Measurements from ENCODE around the gene MCUR1.
"Not testable (repeated sequence)": the region's sequence is repeated elsewhere in the genome, so short reads cannot be mapped to it uniquely, and the experiment has no call there.

The MCUR1 gene

DNA sequence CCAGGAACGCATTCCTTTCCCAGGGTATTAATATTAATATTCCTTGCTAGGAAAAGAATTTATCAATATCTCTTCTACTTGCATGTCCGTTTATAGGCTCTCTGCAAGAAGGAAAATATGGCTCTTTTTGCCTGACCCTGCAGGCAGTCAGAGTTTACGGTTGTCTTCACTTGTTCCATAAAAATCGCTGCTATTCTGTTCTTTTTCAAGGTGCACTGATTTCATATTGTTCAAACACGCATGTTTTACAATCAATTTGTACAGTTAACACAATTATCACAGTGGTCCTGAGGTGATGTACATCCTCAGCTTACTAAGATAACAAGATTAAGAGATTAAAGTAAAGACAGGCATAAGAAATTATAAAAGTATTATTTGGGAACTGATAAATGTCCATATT, 15.1 kb upstream of the MCUR1 start:
- DNase-seq (ENCODE audit: low read depth, low spot score) = not testable (repeated sequence)

GRCh38 chr6:13828656-13829301, 14.4 kb upstream of the MCUR1 start:
- not testable (repeated sequence) for DNase-seq (ENCODE audit: low read depth, low spot score)

- no peak for DNase-seq (ENCODE audit: low read depth, low spot score)
These were observed 12.7 kb upstream of the MCUR1 start for GRCh38 chr6:13827032-13827431.

DNA sequence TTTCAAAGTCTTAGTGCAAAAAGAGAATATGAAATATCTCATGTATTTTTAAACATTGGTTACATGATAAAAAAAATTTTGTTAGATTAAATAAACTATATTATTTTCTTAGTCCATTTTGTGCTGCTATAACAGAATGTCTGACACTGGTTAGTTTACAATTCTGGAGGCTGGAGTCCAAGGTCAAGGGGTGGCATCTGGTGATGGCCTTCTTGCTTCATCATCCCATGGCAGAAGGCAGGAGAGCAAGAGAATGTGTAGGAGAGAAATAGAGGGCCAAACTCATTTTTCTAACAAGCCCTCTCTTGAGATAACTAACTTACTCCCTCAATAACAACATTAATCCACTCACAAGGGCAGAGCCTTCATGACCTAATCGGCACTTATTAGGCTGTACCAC, 11.5 kb upstream of the MCUR1 start:
- no peak for DNase-seq (ENCODE audit: low read depth, low spot score)

DNA sequence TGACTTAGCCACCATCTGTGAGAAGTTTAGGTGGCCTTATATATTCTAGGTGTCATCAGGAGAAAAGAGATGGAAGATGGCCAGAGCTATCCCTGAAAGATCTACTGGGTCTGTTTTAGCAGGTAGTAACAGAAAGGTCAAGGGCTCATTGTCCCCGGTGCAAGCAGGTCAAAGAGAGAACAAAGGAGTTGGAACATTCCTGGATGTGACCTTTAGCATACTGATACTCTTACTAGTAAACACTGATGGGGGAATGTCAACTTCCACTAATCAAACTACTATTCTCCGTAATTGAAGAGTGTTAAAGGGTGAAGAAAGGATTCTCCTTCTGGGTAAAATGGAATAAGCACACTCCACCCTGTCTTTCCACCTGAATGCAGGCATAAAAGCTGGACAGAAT, 4.0 kb upstream of the MCUR1 start:
- DNase-seq (ENCODE audit: low read depth, low spot score) = no peak

DNA sequence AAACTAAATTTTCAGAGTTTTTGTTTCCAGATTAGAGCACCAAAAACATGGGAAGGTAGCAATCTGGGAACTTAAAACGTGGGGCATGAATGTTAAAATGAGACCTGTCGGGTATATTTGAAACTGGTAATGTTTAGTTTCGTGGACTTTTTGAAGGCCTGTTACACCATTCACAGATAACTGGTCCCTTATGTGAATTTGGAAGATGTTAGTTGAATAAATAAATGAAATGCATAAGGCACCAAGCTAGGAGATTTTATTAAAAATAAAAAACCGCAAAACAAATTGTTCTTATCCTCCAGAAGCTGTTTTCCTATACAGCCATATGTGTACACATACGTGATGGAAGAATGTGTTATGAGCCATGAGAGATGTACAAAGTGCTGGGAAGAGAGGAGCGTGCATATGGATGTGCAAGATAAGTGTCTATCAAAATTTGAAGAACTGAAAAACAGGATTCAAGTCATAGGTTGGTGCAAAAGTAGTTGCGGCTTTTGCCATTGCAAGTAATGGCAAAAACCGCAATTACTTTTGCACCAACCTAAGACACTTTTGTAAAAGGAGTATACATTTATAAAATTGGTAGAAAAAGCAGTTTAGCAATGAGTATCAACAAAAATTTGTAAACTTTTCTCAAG, 700 bp upstream of the MCUR1 start:
- DNase-seq (ENCODE audit: low read depth, low spot score) = no peak

DNA sequence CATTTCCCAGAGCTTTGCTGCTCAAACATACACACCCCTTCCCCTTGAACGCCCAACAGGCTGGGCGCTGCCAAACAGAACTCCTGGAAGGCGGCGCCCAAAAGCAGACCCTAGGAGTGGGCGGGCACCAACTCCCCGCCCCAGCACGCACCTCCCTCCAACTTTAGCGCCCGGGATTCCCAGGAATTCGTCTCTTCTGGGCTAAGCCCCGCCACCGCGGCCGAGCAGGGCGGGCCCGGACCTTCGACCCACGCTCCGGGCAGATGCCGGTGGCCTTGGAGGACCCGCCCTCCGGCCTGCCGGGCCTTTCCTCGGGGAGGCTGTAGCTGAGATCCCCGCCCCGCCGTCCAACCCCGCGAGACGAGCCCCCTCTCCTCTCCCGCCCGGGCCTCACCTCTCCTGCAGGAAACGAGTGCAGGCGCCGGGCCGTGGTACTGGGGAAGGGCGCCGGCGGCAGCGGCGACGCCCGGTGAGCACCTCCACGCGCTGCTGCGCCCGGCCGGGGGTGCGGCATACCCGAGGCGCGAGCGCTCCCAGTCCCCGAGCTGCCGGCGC, 659 bp downstream of the MCUR1 start:
- peak; percentile 89 for DNase-seq (ENCODE audit: low read depth, low spot score)

GRCh38 chr6:13813026-13813425, 1.3 kb downstream of the MCUR1 start:
- DNase-seq (ENCODE audit: low read depth, low spot score) = no peak

DNA sequence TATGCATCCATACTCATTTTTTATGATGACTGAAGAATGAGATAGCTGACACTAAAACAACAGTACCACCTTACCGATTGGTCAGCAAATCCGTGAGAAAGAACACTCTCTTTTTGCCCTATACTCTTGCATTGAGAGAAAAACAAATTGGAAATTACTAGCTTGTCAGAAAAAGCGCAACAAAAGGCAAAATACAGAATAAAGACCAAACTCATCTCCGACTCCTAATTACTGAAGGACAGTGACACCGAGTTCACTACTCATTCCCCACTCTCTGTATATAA, 2.1 kb downstream of the MCUR1 start:
- no peak for DNase-seq (ENCODE audit: low read depth, low spot score)

GRCh38 chr6:13811627-13812358, 2.6 kb downstream of the MCUR1 start:
- DNase-seq (ENCODE audit: low read depth, low spot score) = no peak

- no peak for DNase-seq (ENCODE audit: low read depth, low spot score)
These were observed 3.5 kb downstream of the MCUR1 start for GRCh38 chr6:13810688-13811446.

DNA sequence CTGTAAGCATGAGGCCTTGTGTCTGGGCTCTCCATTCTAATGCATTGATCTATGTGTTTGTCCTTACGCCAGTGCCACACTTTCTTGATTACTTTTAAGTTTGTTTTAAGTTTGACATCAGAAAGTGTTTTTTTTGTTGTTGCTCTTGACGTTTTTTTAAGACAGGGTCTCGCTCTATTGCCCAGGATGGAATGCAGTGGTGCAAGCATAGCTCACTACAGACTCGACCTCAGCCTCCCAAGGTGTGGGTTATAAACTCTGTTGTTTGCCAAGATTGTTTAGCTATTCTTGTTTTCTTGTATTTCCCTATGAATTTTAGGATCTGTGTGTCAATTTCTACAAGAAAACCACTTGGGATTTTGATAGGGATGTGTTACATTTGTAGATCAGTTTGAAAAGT, 5.6 kb downstream of the MCUR1 start:
- no peak for DNase-seq (ENCODE audit: low read depth, low spot score)

GRCh38 chr6:13807696-13808095, 6.7 kb downstream of the MCUR1 start:
- DNase-seq (ENCODE audit: low read depth, low spot score) = peak; percentile 47

DNA sequence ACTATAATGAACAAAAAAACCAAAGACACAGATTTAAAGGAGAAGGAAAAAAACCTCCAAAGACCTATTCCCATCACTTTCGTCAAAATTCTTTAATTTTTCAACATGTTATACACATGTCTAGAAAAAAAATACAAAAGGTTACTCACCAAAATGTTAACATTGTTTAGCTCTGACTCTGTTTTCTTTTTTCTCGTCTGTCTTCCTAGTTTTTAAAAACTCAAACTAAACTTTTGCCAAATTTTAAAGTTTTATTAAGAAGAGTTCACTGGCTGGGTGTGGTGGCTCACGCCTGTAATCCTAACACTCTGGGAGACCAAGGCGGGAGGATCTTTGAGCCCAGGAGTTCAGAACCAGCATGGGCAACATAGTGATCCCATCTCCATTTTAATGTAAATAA, 10.8 kb downstream of the MCUR1 start:
- no peak for DNase-seq (ENCODE audit: low read depth, low spot score)

GRCh38 chr6:13800615-13801014, 13.7 kb downstream of the MCUR1 start:
- DNase-seq (ENCODE audit: low read depth, low spot score) = no peak

DNA sequence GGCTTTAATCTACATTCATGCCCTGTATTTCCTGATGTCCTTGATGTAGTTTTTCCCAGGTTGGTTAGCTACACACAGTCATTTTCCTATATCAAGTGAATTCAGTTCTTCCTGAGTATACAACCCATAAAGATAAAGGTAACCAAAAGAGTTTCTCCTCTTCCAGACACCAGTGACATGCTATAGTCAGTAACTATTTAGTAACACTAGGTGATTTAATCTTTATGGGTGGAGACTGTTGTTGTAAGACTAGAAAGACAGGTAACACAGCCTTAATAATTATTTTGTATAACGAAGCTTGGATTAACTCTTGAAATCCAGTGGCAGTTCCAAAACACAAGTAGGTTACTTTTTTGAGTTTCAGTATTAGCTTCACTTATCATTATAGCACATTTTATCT, 17.6 kb downstream of the MCUR1 start:
- DNase-seq (ENCODE audit: low read depth, low spot score) = no peak

DNA sequence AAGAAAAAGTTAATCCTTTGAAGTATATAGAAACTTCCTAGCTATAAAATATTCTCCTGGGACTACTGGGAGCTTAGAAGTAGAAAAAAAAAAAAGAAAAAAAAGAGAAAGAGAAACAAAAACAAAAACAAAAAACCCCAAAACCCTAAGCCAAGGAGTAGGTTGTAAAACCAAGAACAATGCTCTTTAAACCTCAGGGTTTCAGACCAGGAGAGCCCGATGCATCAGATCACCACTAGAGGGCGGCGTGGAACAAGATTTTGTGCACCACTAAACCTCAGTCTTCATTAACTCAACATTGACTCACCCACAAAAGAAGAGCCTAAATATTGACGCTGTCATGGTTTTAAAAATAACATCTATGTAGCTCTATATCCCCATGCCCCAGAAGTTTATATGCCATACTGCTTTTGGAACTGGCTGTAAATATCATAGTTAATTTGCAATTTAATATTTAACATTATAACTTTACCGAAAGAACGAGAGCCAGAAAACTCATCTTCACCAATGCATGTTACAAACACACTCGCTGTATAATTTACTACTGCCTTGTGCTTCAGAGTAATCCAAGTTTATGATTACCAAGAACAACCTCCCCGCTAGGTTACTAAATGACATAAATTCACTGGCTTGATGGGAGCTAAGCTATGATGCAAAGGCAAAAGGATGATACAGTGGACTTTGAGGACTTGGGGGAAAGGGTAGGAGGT, 19.2 kb downstream of the MCUR1 start:
- DNase-seq (ENCODE audit: low read depth, low spot score) = peak; percentile 89

GRCh38 chr6:13794184-13794583, 20.2 kb downstream of the MCUR1 start:
- peak; percentile 60 for DNase-seq (ENCODE audit: low read depth, low spot score)

DNA sequence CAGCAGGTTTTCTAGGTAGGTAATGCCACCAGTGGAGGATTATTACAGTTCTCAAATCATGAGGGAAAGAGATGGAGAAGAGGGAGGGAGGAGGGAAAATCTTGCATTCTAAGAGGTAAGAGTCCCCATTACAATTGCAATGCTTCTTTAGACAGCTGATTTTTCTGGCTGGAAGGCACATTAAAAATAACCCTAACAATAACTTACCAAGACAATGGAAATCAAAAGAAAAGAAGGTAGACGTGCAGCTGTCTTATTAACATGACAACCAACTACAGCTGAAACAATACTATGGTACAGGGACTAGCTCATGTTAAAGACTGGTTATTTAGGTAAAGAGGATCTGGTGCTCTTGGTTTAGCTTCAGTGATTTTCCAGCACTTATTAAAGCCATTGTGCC, 24.6 kb downstream of the MCUR1 start:
- DNase-seq (ENCODE audit: low read depth, low spot score) = no peak

- no peak for DNase-seq (ENCODE audit: low read depth, low spot score)
These were observed 25.5 kb downstream of the MCUR1 start for GRCh38 chr6:13788820-13789219.

DNA sequence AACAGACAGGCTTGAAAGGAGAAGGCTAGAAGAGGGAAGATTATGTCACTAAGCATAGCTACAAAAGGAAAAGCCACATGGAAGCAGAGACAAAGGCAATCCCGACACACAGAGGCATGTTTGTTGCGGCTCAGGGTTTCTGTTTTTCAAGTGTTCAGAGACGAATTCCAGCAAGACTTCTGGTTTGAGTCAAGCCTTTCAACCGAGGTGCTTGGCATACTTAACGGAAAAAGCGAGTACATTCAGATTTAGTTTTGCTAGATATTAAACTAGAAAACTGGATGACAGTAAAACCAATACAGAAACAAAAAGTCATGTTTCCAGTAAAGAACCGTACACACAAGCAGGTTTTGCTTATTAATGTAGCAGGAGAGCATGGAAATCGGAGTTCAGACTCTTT, 27.2 kb downstream of the MCUR1 start:
- DNase-seq (ENCODE audit: low read depth, low spot score) = peak; percentile 93

DNA sequence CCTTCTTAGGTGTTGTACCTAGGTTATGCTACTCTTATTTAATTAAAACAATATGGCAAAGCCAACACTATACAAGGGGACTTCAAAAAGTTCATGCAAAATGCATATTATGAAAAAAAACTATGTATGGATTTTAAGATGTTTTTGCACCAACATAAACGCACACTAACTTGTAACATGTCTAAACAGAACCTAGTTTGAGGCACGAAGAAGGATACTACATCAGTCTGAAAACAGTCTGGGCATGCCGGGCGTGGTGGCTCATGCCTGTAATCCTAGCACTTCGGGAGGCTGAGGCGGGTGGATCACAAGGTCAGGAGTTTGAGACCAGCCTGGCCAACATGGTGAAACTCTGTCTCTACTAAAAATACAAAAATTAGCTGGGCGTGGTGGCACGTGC, 34.2 kb downstream of the MCUR1 start:
- DNase-seq (ENCODE audit: low read depth, low spot score) = not testable (repeated sequence)
